ENCODE data around the gene SLBP. TPM values are rescaled to one million over a fixed set of nuclear protein-coding genes. Genes with fewer than 3 reads are reported as not detected.

The SLBP gene
- total and polyA plus RNA-seq, 2 of the 8 experiments (the other 6 are each of a cell fraction or from before 2014, with no cell fraction given), result 44.1 to 49.0 TPM

DNA sequence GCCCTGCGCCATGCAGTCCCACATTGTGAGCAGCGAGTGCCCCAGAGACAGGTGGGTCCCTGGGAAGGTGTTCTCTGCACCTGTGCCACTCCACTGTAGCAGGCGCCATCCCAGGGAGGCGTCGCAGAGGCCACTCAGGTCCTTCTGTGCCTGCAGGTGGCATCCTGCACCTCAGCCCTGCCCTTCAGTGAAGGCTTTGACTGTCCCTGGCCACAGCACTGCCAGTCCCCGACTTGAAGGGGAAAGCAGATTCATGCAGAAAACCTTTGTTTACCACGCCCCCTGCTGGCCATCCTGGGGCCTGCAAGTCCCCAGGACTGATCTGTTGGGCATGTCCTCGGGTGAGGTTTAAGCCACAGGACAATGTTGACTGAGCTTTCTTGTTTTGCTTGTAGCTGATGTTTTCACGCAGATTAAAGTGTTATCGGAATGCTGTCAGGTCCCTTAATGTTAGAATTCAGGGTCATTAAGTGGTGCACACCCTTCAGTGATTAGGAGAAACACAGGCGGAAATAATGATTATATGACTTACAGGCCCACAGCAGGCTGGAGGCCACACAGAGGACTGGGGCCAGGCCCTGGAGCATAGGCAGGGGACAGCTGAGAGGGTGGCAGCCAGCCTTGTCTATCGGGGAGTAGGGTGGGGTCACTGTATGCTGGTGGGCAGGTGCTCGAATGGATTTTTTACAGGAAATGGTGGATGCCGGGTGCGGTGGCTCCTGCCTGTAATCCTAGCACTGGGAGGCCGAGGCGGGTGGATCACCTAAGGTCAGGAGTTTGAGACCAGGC is 14.2 kb upstream of the SLBP start:
- Histone ChIP-seq H2AFZ (ENCODE audit: low read length) (no peak overlapping the region), H2BK20ac (ENCODE audit: low read length) (no peak overlapping the region), H4K20me1 (replicated peaks in 1 of 2; ENCODE audit: control insufficient read depth in 1 of 2, insufficient read depth in 2 of 2, low read length in 2 of 2) (peaks cover 31 to 39% of the 10 kb centered on the region in 2 experiments), H4K91ac (replicated peaks; ENCODE audit: insufficient read length, low read length) (no peak overlapping the region), H2AK5ac (ENCODE audit: low read depth, low read length) (no peak overlapping the region), H3K14ac (ENCODE audit: insufficient read length) (no peak overlapping the region), H2BK12ac (ENCODE audit: low read depth, low read length) (no peak overlapping the region), H3K9ac (replicated peaks in 1 of 4; ENCODE audit: extremely low read depth in 1 of 4, low read depth in 3 of 4, low read length in 3 of 4) (no peak overlapping the region; a peak in 1 of 7 replicates), H3K56ac (replicated peaks; ENCODE audit: insufficient read length, low read depth, low read length) (no peak overlapping the region), H3K79me2 (ENCODE audit: control insufficient read depth in 1 of 2, insufficient read depth in 2 of 2, low read length in 2 of 2) (peaks cover 9 to 40% of the 10 kb centered on the region in 2 experiments; a peak in 3 of 4 replicates), H3K27me3 (replicated peaks in 1 of 4; ENCODE audit: control insufficient read depth in 3 of 4, extremely low read depth in 1 of 4, insufficient read depth in 3 of 4, low read length in 3 of 4) (no peaks in the 10 kb centered on the region), H2BK120ac (replicated peaks; ENCODE audit: low read depth, low read length) (no peak overlapping the region), H3K4me1 (replicated peaks in 1 of 4; ENCODE audit: control insufficient read depth in 3 of 4, insufficient read depth in 4 of 4, low read length in 3 of 4) (peaks cover 0 to 12% (median 5%) of the 10 kb centered on the region in 4 experiments; a peak in 6 of 7 replicates), H3K4me3 (ENCODE audit: extremely low read depth in 1 of 4, insufficient read depth in 2 of 4, low read depth in 3 of 4, low read length in 4 of 4) (no peak overlapping the region), H3K36me3 (ENCODE audit: control insufficient read depth in 2 of 4, insufficient read depth in 4 of 4, low read length in 3 of 4) (peaks cover 47 to 57% (median 53%) of the 10 kb centered on the region in 4 experiments), H3K4me2 (ENCODE audit: insufficient read depth in 1 of 2, low read depth in 2 of 2, low read length in 2 of 2) (no peak overlapping the region), H4K5ac (ENCODE audit: insufficient read length, low read depth, low read length) (no peak overlapping the region), H3K79me1 (ENCODE audit: low read depth, low read length) (peaks cover 11% of the 10 kb centered on the region), H3K9me3 (ENCODE audit: insufficient read depth in 2 of 2, low read depth in 1 of 2, low read length in 1 of 2) (no peaks in the 10 kb centered on the region), H3K23ac (ENCODE audit: insufficient read length) (no peak overlapping the region), H3K4ac (replicated peaks; ENCODE audit: insufficient read length, low read depth, low read length) (peak overlapping the region; percentile 13), H2BK15ac (ENCODE audit: low read length) (no peak overlapping the region), H3K23me2 (ENCODE audit: low read depth, low read length) (peaks cover 4% of the 10 kb centered on the region; the same call in 1 of the 2 replicates), H3K18ac (ENCODE audit: extremely low read depth, low read length) (no peak overlapping the region), H3K27ac (ENCODE audit: low read depth, low read length) (no peak overlapping the region), H2BK5ac (ENCODE audit: low read depth, low read length) (0 out of 2 replicates have a peak overlapping the region, but pooled peaks have one; percentile 7), H4K8ac (ENCODE audit: extremely low read depth, insufficient read depth, low read length) (no peak overlapping the region)
- FAIRE-seq (peak; percentile 80), DNase-seq (ENCODE audit: low read depth in 1 of 2, low spot score in 2 of 2) (peak; percentile 79 to 99)
- POLR2A ChIA-PET (ENCODE audit: partially characterized antibody), result interaction anchor here (0.9 to 8.8 kb wide), 3 partner anchors 10 to 15 kb away, joined by 3 to 100 read pairs (median 3); partner anchors contain the start of gene SLBP
- CTCF ChIA-PET (ENCODE audit: partially characterized antibody), result interaction anchor here (0.6 to 18.6 kb wide), 23 partner anchors 8 to 187 kb away, joined by 3 to 326 read pairs (median 4); no protein-coding TSS in a partner anchor
- WGBS, 2 experiments (ENCODE audit: extremely low coverage in 1 of 2, insufficient coverage in 1 of 2, insufficient read length in 1 of 2, insufficient replicate concordance in 2 of 2, low coverage in 1 of 2, low lambda C conversion rate in 2 of 2, missing lambda C conversion rate in 1 of 2), result 74% methylated on average over 17 of the region's 17 CpGs; no CpG with 5 or more reads in 1 of the 2 experiments
- TF ChIP-seq GABPA (IDR thresholded peaks at IDR 0.05; ENCODE audit: borderline replicate concordance, insufficient read depth, low read length) (peak; percentile 39; the same call in 1 of the 2 replicates), HDAC2 (IDR thresholded peaks at IDR 0.05; ENCODE audit: borderline replicate concordance in 1 of 2, low read depth in 2 of 2, low read length in 2 of 2) (no peak), MAFK (IDR thresholded peaks at IDR 0.05; ENCODE audit: low read depth, low read length) (peak; percentile 9; the same call in 1 of the 2 replicates), KDM1A (IDR thresholded peaks at IDR 0.05; ENCODE audit: borderline replicate concordance, low read length) (no peak), RAD21 (IDR thresholded peaks at IDR 0.05 in 1 of 2, conservative IDR thresholded peaks at IDR 0.05 in 1 of 2; ENCODE audit: low read depth in 2 of 2, low read length in 2 of 2) (peak; percentile 56 to 65), SIN3A (conservative IDR thresholded peaks at IDR 0.05 in 1 of 2, IDR thresholded peaks at IDR 0.05 in 1 of 2; ENCODE audit: low read depth in 1 of 2, low read length in 2 of 2) (peak in 1 of 2 experiments; percentile 62; a peak in 1 of 4 replicates), RXRA (IDR thresholded peaks at IDR 0.05; ENCODE audit: insufficient read depth, low read depth, low read length) (no peak), TAF1 (IDR thresholded peaks at IDR 0.05; ENCODE audit: low read depth, low read length) (0 out of 2 replicates have a peak, but pooled peaks have one; percentile 18)
- TF ChIP-seq, protein P1, sequence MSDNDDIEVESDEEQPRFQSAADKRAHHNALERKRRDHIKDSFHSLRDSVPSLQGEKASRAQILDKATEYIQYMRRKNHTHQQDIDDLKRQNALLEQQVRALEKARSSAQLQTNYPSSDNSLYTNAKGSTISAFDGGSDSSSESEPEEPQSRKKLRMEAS (IDR thresholded peaks at IDR 0.05), result 0 out of 2 replicates have a peak, but pooled peaks have one; percentile 11

All from H1 (cell line).